HG03064 (cell line): Measurements from ENCODE around the gene HSPA4L.

Experiments
- ATAC-seq: cut with Tn5 transposase; IDR thresholded peaks from one replicate; pipeline ENCODE4 v1.9.1; 2021; ENCODE audit warnings: low read depth; ENCODE audit not compliant: unreplicated experiment

Gene HSPA4L

DNA sequence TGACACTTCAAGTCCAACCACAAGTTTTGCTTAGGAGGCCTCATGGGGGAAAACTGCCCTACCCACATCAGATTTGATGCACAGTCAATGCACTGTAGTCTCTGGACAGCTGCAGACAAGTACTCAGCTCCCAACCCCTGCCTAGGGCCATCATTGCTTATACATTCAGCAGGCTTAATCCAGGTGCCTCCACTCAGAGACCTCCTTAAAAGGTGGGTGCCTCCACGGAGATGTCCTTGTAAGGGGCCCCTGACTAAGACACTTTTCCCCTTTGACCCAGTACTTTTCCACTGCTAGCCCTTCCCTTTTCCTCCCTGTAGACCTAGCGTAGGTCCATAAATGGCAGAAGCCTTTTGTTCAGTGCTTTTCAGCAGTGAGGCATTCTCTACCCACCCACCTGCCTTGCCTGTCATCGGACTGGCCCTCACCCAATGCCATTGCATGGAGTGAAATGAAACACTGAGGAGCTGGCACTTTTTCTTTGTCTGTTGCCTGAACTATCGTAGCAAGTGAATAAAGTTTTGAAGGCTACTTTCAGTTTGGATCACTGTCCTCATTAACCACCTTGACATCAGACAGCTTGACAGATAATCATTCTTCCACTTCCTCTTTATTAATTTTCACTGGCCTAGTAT lies 74.8 kb downstream of the HSPA4L start:
- ATAC-seq: peak; percentile 84

DNA sequence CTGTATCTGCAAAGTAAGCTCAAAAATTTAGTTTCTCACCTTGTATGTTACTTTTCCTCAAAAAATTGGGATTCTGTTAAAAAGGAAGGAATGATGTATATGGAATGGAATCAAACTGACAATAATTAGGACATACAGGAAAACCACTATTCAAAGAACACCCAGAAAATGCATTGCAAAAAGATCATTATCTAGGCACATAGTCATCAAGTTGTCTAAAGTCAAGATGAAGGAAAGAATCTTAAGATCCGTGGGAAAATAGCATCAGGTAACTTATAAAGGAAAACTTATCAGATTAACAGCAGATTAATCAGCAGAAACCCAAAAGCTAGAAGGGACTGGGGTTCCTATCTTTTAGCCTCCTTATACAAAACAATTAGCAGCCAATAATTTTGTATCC lies 75.5 kb downstream of the HSPA4L start:
- no peak for ATAC-seq

DNA sequence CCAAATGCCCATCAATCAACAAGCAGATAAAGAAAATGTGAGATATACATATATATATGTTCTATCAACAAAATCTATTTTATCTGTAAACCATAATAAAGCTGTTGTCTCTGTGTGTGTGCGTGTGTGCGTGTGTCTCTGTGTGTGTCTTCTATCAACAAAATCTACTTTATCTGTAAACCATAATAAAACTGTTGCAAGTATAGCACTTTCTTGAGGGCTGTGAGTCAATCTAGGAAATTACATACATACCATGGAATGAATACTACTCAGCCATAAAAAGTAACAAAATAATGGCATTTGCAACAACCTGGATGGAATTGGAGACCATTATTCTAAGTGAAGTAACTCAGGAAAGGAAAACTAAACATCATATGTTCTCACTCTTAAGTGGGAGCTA lies 86.1 kb downstream of the HSPA4L start:
- no peak for ATAC-seq

DNA sequence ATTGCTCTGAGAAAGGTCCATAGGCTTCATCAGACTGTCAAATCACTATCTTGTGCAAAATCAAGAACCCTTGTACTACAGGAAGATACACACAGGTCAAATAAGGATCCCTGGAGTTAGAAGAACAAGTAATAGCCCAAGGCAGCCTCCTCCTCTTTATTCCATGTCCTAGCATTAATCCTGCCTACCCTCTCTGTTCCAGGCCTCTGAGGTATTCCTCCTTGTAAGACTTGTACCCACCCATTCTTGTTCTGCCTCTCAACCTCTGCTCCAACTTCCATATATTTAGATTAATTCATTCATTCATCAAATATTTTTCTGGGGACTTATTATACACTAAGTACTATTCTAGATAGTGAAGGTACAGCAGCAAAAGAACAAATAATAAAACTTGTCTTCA lies 88.2 kb downstream of the HSPA4L start:
- no peak for ATAC-seq

DNA sequence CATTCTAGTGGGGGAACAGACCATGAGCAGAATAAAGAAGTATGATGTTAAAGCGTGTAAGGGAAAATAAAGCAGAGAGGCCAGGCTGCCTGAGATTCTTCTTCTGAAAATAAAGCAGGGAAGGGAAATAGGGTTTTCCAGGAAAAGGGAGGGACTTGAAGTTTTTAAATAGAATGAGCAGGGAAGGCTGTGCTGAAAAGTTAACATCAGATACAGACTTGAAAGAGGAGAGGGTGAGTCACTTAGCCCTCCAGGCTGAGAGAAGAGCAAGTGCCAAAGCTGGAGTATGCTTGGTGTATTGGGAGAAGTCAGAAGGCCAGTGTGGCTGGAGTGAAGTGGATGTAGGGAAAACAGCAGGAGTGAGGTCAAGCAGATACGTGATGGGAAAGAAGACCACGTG lies 88.6 kb downstream of the HSPA4L start:
- no peak for ATAC-seq

DNA sequence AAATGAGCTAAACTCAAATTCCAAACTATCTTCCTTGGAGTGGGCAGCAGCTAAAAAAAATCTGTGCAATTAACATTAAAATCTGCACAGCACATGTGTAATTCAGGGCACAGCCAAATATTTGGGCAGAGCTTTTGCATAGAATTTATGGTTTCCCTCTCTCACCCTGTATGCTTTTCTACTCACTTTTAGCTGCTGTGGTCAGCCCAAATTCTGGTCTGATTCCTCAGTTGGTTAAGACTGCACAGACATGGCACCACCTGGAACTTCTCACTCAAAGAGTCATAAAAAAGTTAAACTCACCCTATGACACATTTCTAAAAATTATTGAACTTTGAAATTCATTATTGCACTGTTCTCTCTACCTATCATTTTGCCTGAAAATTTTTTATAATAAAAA lies 93.7 kb downstream of the HSPA4L start:
- ATAC-seq: no peak

DNA sequence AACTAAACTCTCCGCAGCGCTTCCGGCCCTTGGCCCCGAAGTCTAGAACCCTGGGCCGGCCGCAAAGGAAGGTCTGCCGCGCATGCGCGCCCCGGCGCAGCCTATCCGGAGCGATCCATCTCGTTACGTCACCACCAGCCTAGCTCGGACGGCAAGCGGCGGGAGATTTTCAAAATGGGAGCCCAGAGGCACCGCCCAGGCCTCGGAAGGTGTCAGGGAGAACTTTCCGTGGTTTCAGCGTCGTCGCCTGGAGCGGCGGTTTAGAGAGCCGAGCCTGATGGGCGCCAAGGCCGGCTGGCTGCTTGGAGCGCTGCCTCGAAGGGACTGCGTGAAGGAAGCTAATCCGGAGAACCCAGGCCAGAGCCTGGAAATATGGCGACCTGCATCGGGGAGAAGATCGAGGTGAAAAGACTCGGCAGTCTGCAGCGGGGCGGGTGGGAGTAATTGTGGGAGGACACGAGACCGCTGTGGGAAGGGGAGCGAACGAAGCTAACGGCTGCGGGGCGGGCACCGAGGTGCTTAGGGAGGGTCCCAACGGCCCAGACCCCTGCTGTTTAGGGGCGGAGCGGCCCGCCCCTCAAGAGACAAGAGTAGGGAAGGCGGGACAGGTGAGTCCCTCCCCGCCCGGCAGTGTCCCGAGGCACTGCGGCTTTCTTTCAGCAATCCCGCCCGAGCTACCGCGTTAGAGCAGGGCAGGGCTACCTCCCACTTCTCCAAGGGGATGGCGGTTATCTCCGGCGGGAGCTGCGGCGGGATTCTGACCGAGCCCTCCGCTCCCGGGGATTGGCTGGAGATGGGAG lies 98.8 kb downstream of the HSPA4L start, which contains the start of gene PLK4:
TSS of gene PLK4 (plus strand) at position 131 of the 800 bp plus-strand sequence. CDS start at position 373, 242 bp downstream.
- peak; percentile 95 for ATAC-seq

DNA sequence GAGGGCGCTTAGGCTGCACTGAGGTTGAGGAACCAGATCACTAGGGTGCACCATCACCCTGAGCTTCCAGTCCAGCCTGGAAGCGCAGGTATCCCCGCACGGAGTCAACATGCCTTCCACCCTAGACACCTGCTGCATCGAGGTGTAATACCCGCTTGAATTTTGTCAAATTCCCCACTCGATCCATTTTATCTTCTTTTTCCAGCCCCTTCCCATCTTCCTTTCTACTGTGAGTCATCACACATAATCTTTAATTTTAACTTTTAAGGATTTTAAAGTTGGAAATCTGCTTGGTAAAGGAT lies 99.4 kb downstream of the HSPA4L start:
- peak; percentile 34 for ATAC-seq

DNA sequence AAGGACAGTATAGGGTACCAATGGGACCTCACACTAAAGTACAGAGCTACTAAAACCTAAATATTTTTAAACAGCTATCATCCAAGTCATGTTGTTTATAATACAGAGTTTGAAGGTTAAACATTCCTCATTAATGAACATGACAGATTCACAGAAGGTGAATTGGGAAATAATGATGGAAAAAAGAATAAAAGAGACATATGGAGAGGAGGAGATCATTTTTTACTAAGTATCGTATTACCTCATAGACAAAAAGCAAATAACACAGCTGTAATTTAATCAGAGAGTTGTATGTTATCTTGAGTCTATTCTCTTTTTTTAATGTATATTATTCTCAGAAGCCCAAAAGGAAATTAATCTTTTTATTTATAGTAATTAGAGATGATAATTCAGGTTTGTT lies 106.4 kb downstream of the HSPA4L start:
- no peak for ATAC-seq

DNA sequence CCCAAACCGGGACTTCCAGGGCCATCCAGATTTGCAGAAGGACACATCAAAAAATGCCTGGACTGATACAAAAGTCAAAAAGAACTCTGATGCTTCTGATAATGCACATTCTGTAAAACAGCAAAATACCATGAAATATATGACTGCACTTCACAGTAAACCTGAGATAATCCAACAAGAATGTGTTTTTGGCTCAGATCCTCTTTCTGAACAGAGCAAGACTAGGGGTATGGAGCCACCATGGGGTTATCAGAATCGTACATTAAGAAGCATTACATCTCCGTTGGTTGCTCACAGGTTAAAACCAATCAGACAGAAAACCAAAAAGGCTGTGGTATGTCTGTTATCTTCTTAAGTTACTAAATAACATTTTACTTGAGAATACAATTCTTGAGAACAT lies 107.8 kb downstream of the HSPA4L start:
- no peak for ATAC-seq
